Natural killer cell (primary cell): ENCODE data around the gene PPT1. TPM values are rescaled to one million over a fixed set of nuclear protein-coding genes. Genes with fewer than 3 reads are reported as not detected.

Experiments
- ATAC-seq, 3 donors: fragments of 150-1000 bp in 2 of 3; fragments of 200-7000 bp in 1 of 3; cut with Tn5 transposase; 1 replicate in 1 of 3; 2 replicates in 2 of 3; pipeline ENCODE4 v1.10.0; 2021; ENCODE audit warnings: mild to moderate bottlenecking in 2 of 3, moderate library complexity in 2 of 3
- DNase-seq, 2 donors: peaks; one replicate each; pipeline versions ENCODE4 v3.0.0 to v3.0.0-alpha.2; 2013 to 2021; ENCODE audit warnings: mixed read lengths in 1 of 2
- H3K27ac ChIP-seq: one replicate; pipeline ENCODE4 v1.5.1; 2013; ENCODE audit warnings: mild to moderate bottlenecking, low read length
- H3K27me3 ChIP-seq: one replicate; pipeline ENCODE4 v1.6.1; 2013; ENCODE audit warnings: low read length; ENCODE audit not compliant: control insufficient read depth, insufficient read depth
- H3K36me3 ChIP-seq: one replicate; pipeline ENCODE4 v1.6.1; 2013; ENCODE audit warnings: low read length; ENCODE audit not compliant: control insufficient read depth, insufficient read depth
- H3K4me1 ChIP-seq: one replicate; pipeline ENCODE4 v1.6.1; 2013; ENCODE audit warnings: low read length; ENCODE audit not compliant: control insufficient read depth, insufficient read depth
- H3K4me3 ChIP-seq: one replicate; pipeline ENCODE4 v1.5.1; 2013; ENCODE audit warnings: low read length
- H3K9me3 ChIP-seq: one replicate; pipeline ENCODE4 v1.6.1; 2013; ENCODE audit warnings: low read length; ENCODE audit not compliant: control insufficient read depth, insufficient read depth
- H3K27ac Mint-ChIP-seq, 2 donors: one replicate each; pipeline ENCODE4 v1.8.0; 2022; ENCODE audit warnings: mild to moderate bottlenecking in 2 of 2, mixed read lengths in 2 of 2, moderate library complexity in 1 of 2
- H3K27me3 Mint-ChIP-seq, 2 donors: one replicate each; pipeline ENCODE4 v1.8.0; 2022; ENCODE audit warnings: low read depth in 2 of 2, mixed read lengths in 2 of 2
- H3K36me3 Mint-ChIP-seq: one replicate; pipeline ENCODE4 v1.8.0; 2022; ENCODE audit warnings: mixed read lengths
- H3K4me1 Mint-ChIP-seq, 2 donors: one replicate each; pipeline ENCODE4 v1.8.0; 2022; ENCODE audit warnings: mixed read lengths in 2 of 2
- H3K4me3 Mint-ChIP-seq: one replicate; pipeline ENCODE4 v1.8.0; 2022; ENCODE audit warnings: mild to moderate bottlenecking, moderate library complexity, mixed read lengths
- H3K9me3 Mint-ChIP-seq, 2 donors: one replicate each; pipeline ENCODE4 v1.8.0; 2022; ENCODE audit warnings: mixed read lengths in 2 of 2
- CTCF ChIP-seq: fragments of 200-600 bp; IDR thresholded peaks from one replicate; pipeline ENCODE4 v1.8.0; 2022; ENCODE audit warnings: antibody characterized with exemption
- WGBS: methylation state at CpG from one replicate; pipeline ENCODE4 v1.1.7; 2013; ENCODE audit warnings: missing lambda C conversion rate; ENCODE audit not compliant: insufficient coverage; 5-methylcytosine and 5-hydroxymethylcytosine counted together
- intact Hi-C: fragments of 100-400 bp; cut with micrococcal nuclease; formaldehyde crosslinking; loops from one replicate; pipeline ENCODE4 v1.14.2; 2022
- total RNA-seq, 4 donors: library from RNA; stranded (reverse); fragments of 120-200 nt in 1 of 4; gene quantifications; one replicate each; pipeline versions ENCODE4 v1.2.3 to v1.2.4, GENCODE V29; 2013 to 2022

Gene PPT1
- total RNA-seq, 3 donors from 2014 or later (not counting 1 experiment from before 2014, with no cell fraction given): 24.9 to 34.5 (median 29.9) TPM

- peaks cover 8% of the 10 kb centered on the region for H3K4me1 ChIP-seq
- no peaks in the 10 kb centered on the region for H3K36me3 Mint-ChIP-seq
- intact Hi-C loops: loop anchor here (10.0 kb wide), 1 partner anchor 325 kb away; no protein-coding TSS in a partner anchor
- peaks cover 0 to 15% of the 10 kb centered on the region in 2 donors for H3K4me1 Mint-ChIP-seq
- no peak overlapping the region for H3K27ac ChIP-seq
- ATAC-seq: no peak
- TF ChIP-seq CTCF: no peak
- no peaks in the 10 kb centered on the region for H3K27me3 Mint-ChIP-seq
- H3K9me3 ChIP-seq: no peaks in the 10 kb centered on the region
- H3K36me3 ChIP-seq: peaks cover 12% of the 10 kb centered on the region
- WGBS: 54% methylated on average over 3 of the region's 6 CpGs
- H3K9me3 Mint-ChIP-seq: no peaks in the 10 kb centered on the region
- DNase-seq: no peak
- H3K4me3 Mint-ChIP-seq: no peak overlapping the region
- no peaks in the 10 kb centered on the region for H3K27me3 ChIP-seq
- no peak overlapping the region for H3K4me3 ChIP-seq
- H3K27ac Mint-ChIP-seq: no peak overlapping the region
Observed at GRCh38 chr1:40079774-40080400, 17.2 kb downstream of the PPT1 start.

- TF ChIP-seq CTCF: peak; percentile 84
- Mint-ChIP-seq H3K4me1 (peaks cover 0 to 21% of the 10 kb centered on the region in 2 donors), H3K27me3 (no peaks in the 10 kb centered on the region), H3K36me3 (no peaks in the 10 kb centered on the region), H3K9me3 (no peaks in the 10 kb centered on the region), H3K27ac (peak overlapping the region; percentile 42 to 44), H3K4me3 (no peak overlapping the region)
- ATAC-seq (peak; percentile 81 to 95 (median 83)), DNase-seq (peak in 1 of 2 donors; percentile 81)
- Histone ChIP-seq H3K27ac (no peak overlapping the region), H3K9me3 (no peaks in the 10 kb centered on the region), H3K4me3 (no peak overlapping the region), H3K27me3 (no peaks in the 10 kb centered on the region), H3K36me3 (peaks cover 18% of the 10 kb centered on the region), H3K4me1 (peaks cover 6% of the 10 kb centered on the region)
- intact Hi-C loops: loop anchor here (10.0 kb wide), 1 partner anchor 326 kb away; no protein-coding TSS in a partner anchor
- WGBS: 94% methylated on average over 5 of the region's 5 CpGs
Observed at GRCh38 chr1:40078512-40079333, 18.3 kb downstream of the PPT1 start.

- Histone ChIP-seq H3K4me3 (no peak overlapping the region), H3K27ac (no peak overlapping the region), H3K9me3 (no peaks in the 10 kb centered on the region), H3K27me3 (no peaks in the 10 kb centered on the region), H3K36me3 (peaks cover 34% of the 10 kb centered on the region), H3K4me1 (peaks cover 6% of the 10 kb centered on the region)
- 85% methylated on average over 3 of the region's 5 CpGs for WGBS
- intact Hi-C loops: loop anchor here (10.0 kb wide), 1 partner anchor 328 kb away; no protein-coding TSS in a partner anchor
- H3K36me3 Mint-ChIP-seq: peaks cover 10% of the 10 kb centered on the region
- no peak for TF ChIP-seq CTCF
- no peaks in the 10 kb centered on the region for H3K9me3 Mint-ChIP-seq
- H3K4me3 Mint-ChIP-seq: no peak overlapping the region
- peak overlapping the region; percentile 42 to 65 for H3K27ac Mint-ChIP-seq
- peaks cover 0 to 23% of the 10 kb centered on the region in 2 donors for H3K4me1 Mint-ChIP-seq
- DNase-seq (no peak), ATAC-seq (no peak)
- no peaks in the 10 kb centered on the region for H3K27me3 Mint-ChIP-seq
Observed at GRCh38 chr1:40076895-40077312, 20.1 kb downstream of the PPT1 start.
